HUES64 (cell line): Measurements from ENCODE around the gene CES3.
"Not testable (repeated sequence)": the region's sequence is repeated elsewhere in the genome, so short reads cannot be mapped to it uniquely, and the experiment has no call there.

Experiments used
- H3K27ac ChIP-seq: 2 replicates; pipeline ENCODE4 v1.7.0; 2013; ENCODE audit warnings: low read depth, low read length, inconsistent platforms
- H3K27me3 ChIP-seq: 2 replicates; pipeline ENCODE4 v1.6.1; 2013; ENCODE audit warnings: mild to moderate bottlenecking, low read length; ENCODE audit not compliant: insufficient read depth
- H3K36me3 ChIP-seq: 2 replicates; pipeline ENCODE4 v1.6.1; 2013; ENCODE audit warnings: mild to moderate bottlenecking, low read length; ENCODE audit not compliant: insufficient read depth
- H3K4me1 ChIP-seq: 2 replicates; pipeline ENCODE4 v1.6.1; 2013; ENCODE audit warnings: mild to moderate bottlenecking, low read length, moderate library complexity; ENCODE audit not compliant: insufficient read depth
- H3K4me3 ChIP-seq: 2 replicates; pipeline ENCODE4 v1.5.1; 2013; ENCODE audit warnings: mild to moderate bottlenecking, low read length, moderate library complexity
- H3K9ac ChIP-seq: 2 replicates; pipeline ENCODE4 v1.6.1; 2013; ENCODE audit warnings: mild to moderate bottlenecking, low read depth, low read length
- H3K9me3 ChIP-seq: 2 replicates; pipeline ENCODE4 v1.6.1; 2013; ENCODE audit warnings: low read depth, low read length; ENCODE audit not compliant: insufficient read depth
- WGBS: fragments of 150-250, 120-280 bp; methylation state at CpG from one replicate; pipeline ENCODE4 v1.1.7; 2013; ENCODE audit warnings: missing lambda C conversion rate; 5-methylcytosine and 5-hydroxymethylcytosine counted together

The CES3 gene

GRCh38 chr16:66974156-66974931 lies 13.3 kb downstream of the CES3 start:
- H3K4me3 ChIP-seq, H3K27ac ChIP-seq, H3K27me3 ChIP-seq, H3K9me3 ChIP-seq, H3K9ac ChIP-seq, H3K36me3 ChIP-seq, H3K4me1 ChIP-seq: not testable (repeated sequence)
- 95% methylated on average over 31 of the region's 32 CpGs for WGBS

- not testable (repeated sequence) for H3K4me1 ChIP-seq, H3K27me3 ChIP-seq, H3K9me3 ChIP-seq, H3K27ac ChIP-seq, H3K4me3 ChIP-seq, H3K36me3 ChIP-seq, H3K9ac ChIP-seq
- WGBS = 90% methylated on average over 9 of the region's 11 CpGs
Observed at GRCh38 chr16:66974932-66975246, 13.8 kb downstream of the CES3 start.

- Histone ChIP-seq H3K4me1 (no peaks in the 10 kb centered on the region), H3K27ac (no peak overlapping the region), H3K9ac (no peak overlapping the region), H3K36me3 (no peaks in the 10 kb centered on the region), H3K4me3 (no peak overlapping the region), H3K9me3 (no peaks in the 10 kb centered on the region), H3K27me3 (no peaks in the 10 kb centered on the region)
- 95% methylated on average over 14 of the region's 14 CpGs for WGBS
Observed at GRCh38 chr16:66975302-66975893, 14.3 kb downstream of the CES3 start.

GRCh38 chr16:66976746-66977145 lies 15.7 kb downstream of the CES3 start:
- Histone ChIP-seq H3K4me3 (no peak overlapping the region), H3K9ac (no peak overlapping the region), H3K9me3 (no peaks in the 10 kb centered on the region), H3K4me1 (no peaks in the 10 kb centered on the region), H3K27ac (no peak overlapping the region), H3K27me3 (no peaks in the 10 kb centered on the region; the same call in 1 of the 2 replicates), H3K36me3 (no peaks in the 10 kb centered on the region)
- 81% methylated on average over 13 of the region's 13 CpGs for WGBS

- no peaks in the 10 kb centered on the region; the same call in 1 of the 2 replicates for H3K27me3 ChIP-seq
- no peak overlapping the region for H3K4me3 ChIP-seq
- WGBS = 42% methylated on average over 13 of the region's 15 CpGs
- H3K36me3 ChIP-seq = no peaks in the 10 kb centered on the region
- no peak overlapping the region for H3K27ac ChIP-seq
- H3K4me1 ChIP-seq = no peaks in the 10 kb centered on the region
- H3K9ac ChIP-seq = no peak overlapping the region
- no peaks in the 10 kb centered on the region for H3K9me3 ChIP-seq
Observed at GRCh38 chr16:66977341-66978113, 16.5 kb downstream of the CES3 start.

- Histone ChIP-seq H3K9me3 (no peaks in the 10 kb centered on the region), H3K4me3 (no peak overlapping the region), H3K36me3 (no peaks in the 10 kb centered on the region), H3K4me1 (no peaks in the 10 kb centered on the region), H3K27ac (no peak overlapping the region), H3K9ac (no peak overlapping the region), H3K27me3 (no peaks in the 10 kb centered on the region; the same call in 1 of the 2 replicates)
- 86% methylated on average over 16 of the region's 16 CpGs for WGBS
Observed at GRCh38 chr16:66979011-66979717, 18.1 kb downstream of the CES3 start.

- Histone ChIP-seq H3K27ac (no peak overlapping the region), H3K9me3 (no peaks in the 10 kb centered on the region), H3K9ac (no peak overlapping the region), H3K27me3 (no peaks in the 10 kb centered on the region; the same call in 1 of the 2 replicates), H3K4me1 (no peaks in the 10 kb centered on the region), H3K4me3 (no peak overlapping the region), H3K36me3 (no peaks in the 10 kb centered on the region)
- WGBS = 90% methylated on average over 5 of the region's 9 CpGs
Observed at GRCh38 chr16:66983033-66983432, 22.0 kb downstream of the CES3 start.

- Histone ChIP-seq H3K36me3 (no peaks in the 10 kb centered on the region), H3K9me3 (no peaks in the 10 kb centered on the region), H3K4me1 (no peaks in the 10 kb centered on the region), H3K4me3 (no peak overlapping the region), H3K27me3 (no peaks in the 10 kb centered on the region; the same call in 1 of the 2 replicates), H3K9ac (no peak overlapping the region), H3K27ac (no peak overlapping the region)
- 88% methylated on average over 4 of the region's 4 CpGs for WGBS
Observed at GRCh38 chr16:66984892-66985311, 23.8 kb downstream of the CES3 start.

- H3K36me3 ChIP-seq = no peaks in the 10 kb centered on the region
- 94% methylated on average over 6 of the region's 6 CpGs for WGBS
- no peak overlapping the region for H3K9ac ChIP-seq
- H3K27ac ChIP-seq = no peak overlapping the region
- H3K9me3 ChIP-seq = no peaks in the 10 kb centered on the region
- no peak overlapping the region for H3K4me3 ChIP-seq
- H3K27me3 ChIP-seq = no peaks in the 10 kb centered on the region
- no peaks in the 10 kb centered on the region for H3K4me1 ChIP-seq
Observed at GRCh38 chr16:66986559-66986958, 25.5 kb downstream of the CES3 start.

GRCh38 chr16:66988197-66988788 lies 27.2 kb downstream of the CES3 start, which contains the start of gene CES4A:
Gene CES4A, plus strand, starts transcription at chr16:66988589. Its CDS starts 184 bp downstream, at chr16:66988773.
- Histone ChIP-seq H3K9ac (no peak within 1 kb of the TSS), H3K36me3 (no peaks in the 10 kb centered on the region), H3K27ac (no peak within 1 kb of the TSS), H3K4me3 (no peak within 1 kb of the TSS), H3K4me1 (no peaks in the 10 kb centered on the region), H3K27me3 (no peaks in the 10 kb centered on the region), H3K9me3 (no peaks in the 10 kb centered on the region)
- WGBS = 86% methylated on average over 11 of the region's 11 CpGs
